ENCODE measurements around the gene MX2. TPM values are rescaled to one million over a fixed set of nuclear protein-coding genes. Genes with fewer than 3 reads are reported as not detected.

MX2 gene
- total and polyA plus RNA-seq, 2 donors (not counting 1 experiment from before 2014, with no cell fraction given), result 51.2 to 64.3 TPM

DNA sequence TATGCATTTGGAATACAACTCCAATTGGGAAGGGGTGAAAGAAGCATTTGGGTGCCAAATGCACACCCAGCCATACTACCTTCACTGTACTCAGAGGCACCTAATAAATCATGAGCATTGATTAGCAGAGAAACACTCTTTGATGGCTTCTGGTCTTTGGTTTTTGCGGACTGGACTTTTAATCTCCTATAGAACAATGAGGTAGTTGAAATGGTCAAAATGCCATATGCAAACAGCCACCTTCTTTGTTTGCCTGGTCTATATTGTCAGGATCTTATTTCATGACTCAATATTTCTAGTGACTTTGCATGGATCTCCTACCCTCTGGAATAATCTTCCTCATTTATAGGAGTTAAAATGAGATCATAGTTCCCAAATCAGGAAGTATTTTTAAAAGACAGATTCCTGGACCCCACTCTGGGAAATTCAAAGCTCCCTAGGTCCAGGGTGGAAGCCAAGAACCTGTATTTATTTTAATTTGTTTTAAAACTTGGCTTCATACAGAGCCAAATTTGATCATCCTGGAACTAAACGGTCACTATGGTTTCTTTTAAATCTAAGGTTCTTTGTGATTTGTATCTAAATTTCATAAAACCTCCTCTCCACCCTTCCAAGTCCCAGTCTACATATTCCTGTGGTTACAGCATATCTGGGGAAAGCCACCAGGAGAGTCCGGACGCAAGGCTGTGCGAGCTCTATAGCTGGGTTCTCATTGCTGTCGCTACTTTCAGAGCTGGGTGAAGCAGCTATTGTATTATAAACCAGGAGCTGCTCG, 36.5 kb upstream of the MX2 start:
- no peak overlapping the region for H3K4me2 ChIP-seq (replicated peaks; ENCODE audit: low read depth, low read length, poor library complexity, severe bottlenecking)
- H3K4me3 Mint-ChIP-seq, result no peak overlapping the region

More for the DNA sequence above, 36.5 kb upstream of the MX2 start:
- TF ChIP-seq EZH2 (IDR thresholded peaks at IDR 0.05; ENCODE audit: borderline replicate concordance, insufficient read depth, low read depth, low read length, poor library complexity, severe bottlenecking), result no peak
- TF ChIP-seq, protein P1, sequence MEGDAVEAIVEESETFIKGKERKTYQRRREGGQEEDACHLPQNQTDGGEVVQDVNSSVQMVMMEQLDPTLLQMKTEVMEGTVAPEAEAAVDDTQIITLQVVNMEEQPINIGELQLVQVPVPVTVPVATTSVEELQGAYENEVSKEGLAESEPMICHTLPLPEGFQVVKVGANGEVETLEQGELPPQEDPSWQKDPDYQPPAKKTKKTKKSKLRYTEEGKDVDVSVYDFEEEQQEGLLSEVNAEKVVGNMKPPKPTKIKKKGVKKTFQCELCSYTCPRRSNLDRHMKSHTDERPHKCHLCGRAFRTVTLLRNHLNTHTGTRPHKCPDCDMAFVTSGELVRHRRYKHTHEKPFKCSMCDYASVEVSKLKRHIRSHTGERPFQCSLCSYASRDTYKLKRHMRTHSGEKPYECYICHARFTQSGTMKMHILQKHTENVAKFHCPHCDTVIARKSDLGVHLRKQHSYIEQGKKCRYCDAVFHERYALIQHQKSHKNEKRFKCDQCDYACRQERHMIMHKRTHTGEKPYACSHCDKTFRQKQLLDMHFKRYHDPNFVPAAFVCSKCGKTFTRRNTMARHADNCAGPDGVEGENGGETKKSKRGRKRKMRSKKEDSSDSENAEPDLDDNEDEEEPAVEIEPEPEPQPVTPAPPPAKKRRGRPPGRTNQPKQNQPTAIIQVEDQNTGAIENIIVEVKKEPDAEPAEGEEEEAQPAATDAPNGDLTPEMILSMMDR (IDR thresholded peaks at IDR 0.05), result no peak
- Histone ChIP-seq H3K36me3 (replicated peaks in 1 of 2; ENCODE audit: control extremely low read depth in 1 of 2, control insufficient read depth in 1 of 2, extremely low read depth in 1 of 2, insufficient read depth in 2 of 2, low read length in 1 of 2) (no peaks in the 10 kb centered on the region), H3K4me3 (ENCODE audit: control extremely low read depth in 1 of 5, extremely low read depth in 1 of 5, insufficient read depth in 1 of 5, low read depth in 2 of 5, low read length in 4 of 5) (no peak overlapping the region), H3K79me2 (ENCODE audit: control insufficient read depth, insufficient read depth, low read length) (no peaks in the 10 kb centered on the region), H3K9ac (ENCODE audit: low read length) (no peak overlapping the region), H3K4me1 (ENCODE audit: control insufficient read depth in 2 of 2, insufficient read depth in 2 of 2, low read length in 2 of 2) (peaks cover 0 to 3% of the 10 kb centered on the region in 2 donors), H3K27ac (ENCODE audit: low read length in 2 of 2) (no peak overlapping the region), H3K27me3 (replicated peaks in 1 of 4; ENCODE audit: control extremely low read depth in 1 of 4, control insufficient read depth in 3 of 4, insufficient read depth in 4 of 4, low read length in 3 of 4) (no peaks in the 10 kb centered on the region), H4K20me1 (ENCODE audit: control insufficient read depth, insufficient read depth, low read length, poor library complexity, severe bottlenecking) (no peaks in the 10 kb centered on the region), H3K9me3 (ENCODE audit: control extremely low read depth in 1 of 3, control insufficient read depth in 2 of 3, insufficient read depth in 1 of 3, low read length in 2 of 3) (no peaks in the 10 kb centered on the region), H2AFZ (ENCODE audit: insufficient read depth, low read depth, low read length, poor library complexity, severe bottlenecking) (no peak overlapping the region)
- ChIA-PET CTCF (interaction anchor here (1.7 kb wide), 1 partner anchor 42 kb away, joined by 9 read pairs; no protein-coding TSS in a partner anchor), POLR2A (no interaction called here)
- ATAC-seq (ENCODE audit: low read depth), result no peak
- H3K9me3 Mint-ChIP-seq (ENCODE audit: insufficient read depth), result no peaks in the 10 kb centered on the region
- no peak for DNase-seq
- H3K4me1 Mint-ChIP-seq, result peaks cover 4% of the 10 kb centered on the region
- WGBS (ENCODE audit: insufficient coverage), result 93% methylated on average over 5 of the region's 7 CpGs
- intact Hi-C loops (cut with micrococcal nuclease), result no loop called here
- H3K27me3 Mint-ChIP-seq, result peaks cover 3% of the 10 kb centered on the region
- H3K27ac Mint-ChIP-seq, result no peak overlapping the region

All from B cell (primary cell).